ENCODE results near the gene GNAZ.

- TF ChIP-seq CTCF (IDR thresholded peaks at IDR 0.05) (no peak), POLR2A (IDR thresholded peaks at IDR 0.05) (no peak)
Observed at GRCh38 chr22:23084453-23085350, 14.4 kb downstream of the GNAZ start.
